Suppressor macrophage treated with lipopolysaccharide for 4 hours (primary cell): Measurements from ENCODE around the gene ENGASE.

Experiments used
- DNase-seq: peaks from one replicate; pipeline ENCODE4 v3.0.0-alpha.2; 2020

Gene ENGASE

GRCh38 chr17:79081571-79082276, 7.1 kb downstream of the ENGASE start:
- DNase-seq, result no peak

DNA sequence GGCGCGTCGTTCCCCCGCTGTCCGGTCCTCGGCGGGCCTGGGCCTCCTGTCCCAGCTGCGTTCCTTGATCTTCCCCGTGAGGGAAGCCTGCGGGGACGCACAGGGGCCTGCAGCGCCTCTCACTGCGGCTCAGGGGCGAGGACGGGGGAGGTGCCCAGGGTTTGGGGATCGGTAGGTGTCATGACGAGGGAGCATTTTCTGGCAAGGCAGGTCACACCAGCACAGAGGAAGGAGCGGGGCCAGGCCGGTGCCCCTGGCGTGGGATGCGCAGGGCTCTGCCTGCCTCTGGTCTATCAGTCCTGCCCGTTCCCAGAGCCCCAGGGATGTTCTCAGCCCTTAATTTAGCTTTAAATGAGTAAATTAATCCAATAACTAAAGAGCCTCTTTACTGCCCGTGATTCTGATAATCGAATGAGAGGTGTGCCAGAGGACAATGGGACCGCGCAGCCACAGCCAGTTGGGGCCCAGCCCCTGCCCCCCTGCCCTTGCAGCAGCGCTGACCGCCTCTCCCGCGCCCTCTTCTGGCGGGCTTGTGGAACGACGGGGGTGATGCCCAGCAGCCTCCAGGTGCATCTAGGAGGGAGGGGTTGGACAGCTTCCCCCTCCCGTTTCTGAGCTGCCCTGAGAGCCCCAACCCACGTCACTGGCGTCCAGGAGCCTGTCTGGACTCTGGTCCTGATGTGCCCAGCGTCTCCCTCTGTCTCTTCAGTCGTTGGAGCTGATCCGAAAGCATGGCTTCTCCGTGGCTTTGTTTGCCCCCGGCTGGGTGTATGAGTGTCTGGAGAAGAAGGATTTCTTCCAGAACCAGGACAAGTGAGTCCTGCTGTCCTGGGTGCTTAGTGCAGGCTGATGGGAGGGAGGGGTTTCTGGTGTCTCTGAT, 7.9 kb downstream of the ENGASE start:
- peak; percentile 56 for DNase-seq

- DNase-seq, result no peak
These were observed 8.8 kb downstream of the ENGASE start for GRCh38 chr17:79083191-79083971.

GRCh38 chr17:79084291-79085153, 9.9 kb downstream of the ENGASE start:
- no peak for DNase-seq

- no peak for DNase-seq
These were observed 10.7 kb downstream of the ENGASE start for GRCh38 chr17:79085154-79085920.

DNA sequence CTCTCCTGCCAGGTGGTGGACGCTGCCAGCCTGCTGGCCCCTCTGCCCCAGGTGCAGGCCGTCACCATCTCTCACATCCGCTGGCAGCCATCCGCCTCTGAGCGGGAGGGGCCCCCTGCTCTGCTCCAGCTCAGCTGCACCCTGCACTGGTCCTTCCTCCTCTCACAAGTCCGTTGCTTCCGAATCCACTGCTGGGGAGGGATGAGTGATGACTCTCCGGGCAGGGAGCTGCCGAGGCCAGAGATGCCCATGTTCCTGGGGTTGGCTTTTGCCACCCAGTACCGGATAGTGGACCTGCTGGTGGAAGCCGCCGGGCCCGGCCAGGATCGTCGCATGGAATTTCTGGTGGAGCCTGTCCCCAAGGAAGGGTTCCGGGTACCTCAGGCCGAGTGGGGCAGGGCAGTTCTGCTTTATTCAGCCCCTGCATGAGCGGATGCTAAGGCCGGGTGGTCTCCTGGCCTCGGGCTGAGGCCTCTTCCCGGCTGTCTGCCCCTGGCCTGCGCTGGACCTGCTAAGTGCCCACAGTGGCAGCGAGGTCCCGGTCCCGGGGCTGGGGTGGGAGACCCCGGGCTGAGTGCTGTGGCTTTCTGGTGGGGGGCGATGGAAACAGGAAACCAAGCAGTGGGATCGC, 11.4 kb downstream of the ENGASE start:
- DNase-seq, result no peak

DNA sequence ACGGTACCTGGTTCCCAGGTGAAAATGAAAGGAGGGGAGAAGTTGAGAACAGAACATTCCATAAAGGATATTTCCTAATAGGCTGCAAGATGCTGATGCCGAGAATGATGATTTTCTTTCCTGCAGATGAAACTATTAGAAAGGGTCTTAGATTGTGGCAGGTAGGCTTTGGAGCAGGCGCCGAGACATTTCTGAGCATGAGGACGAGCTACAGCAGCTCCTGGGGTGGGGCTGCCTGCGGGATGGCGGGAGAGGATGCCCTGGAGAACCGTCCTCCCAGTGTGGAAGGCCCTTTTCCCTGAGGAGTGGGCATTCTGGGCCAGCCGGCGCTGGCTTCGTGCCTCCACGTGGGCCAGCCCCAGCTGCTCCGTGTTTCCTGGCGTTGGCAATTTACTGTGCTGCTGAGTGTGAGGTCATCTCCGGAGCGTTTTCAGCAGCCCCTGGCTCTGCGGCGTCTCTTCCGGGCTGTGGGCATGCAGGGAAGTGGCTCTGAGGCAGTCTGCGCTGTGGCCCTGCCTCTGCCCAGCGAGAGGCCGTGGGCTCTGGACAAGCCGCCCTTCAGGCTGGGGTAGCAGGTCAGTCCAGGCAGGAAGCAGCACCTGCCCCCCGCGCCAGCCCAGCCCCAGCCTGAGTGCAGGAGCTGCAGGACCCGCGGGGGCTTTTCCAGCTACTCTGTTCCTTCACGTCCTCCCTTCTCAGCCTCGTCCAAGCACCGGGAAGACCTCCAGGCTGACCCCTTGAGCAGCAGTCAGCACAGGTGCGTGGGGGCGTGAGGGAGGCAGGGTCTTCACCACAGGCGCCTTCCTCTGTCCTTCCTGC, 12.2 kb downstream of the ENGASE start:
- DNase-seq, result no peak

DNA sequence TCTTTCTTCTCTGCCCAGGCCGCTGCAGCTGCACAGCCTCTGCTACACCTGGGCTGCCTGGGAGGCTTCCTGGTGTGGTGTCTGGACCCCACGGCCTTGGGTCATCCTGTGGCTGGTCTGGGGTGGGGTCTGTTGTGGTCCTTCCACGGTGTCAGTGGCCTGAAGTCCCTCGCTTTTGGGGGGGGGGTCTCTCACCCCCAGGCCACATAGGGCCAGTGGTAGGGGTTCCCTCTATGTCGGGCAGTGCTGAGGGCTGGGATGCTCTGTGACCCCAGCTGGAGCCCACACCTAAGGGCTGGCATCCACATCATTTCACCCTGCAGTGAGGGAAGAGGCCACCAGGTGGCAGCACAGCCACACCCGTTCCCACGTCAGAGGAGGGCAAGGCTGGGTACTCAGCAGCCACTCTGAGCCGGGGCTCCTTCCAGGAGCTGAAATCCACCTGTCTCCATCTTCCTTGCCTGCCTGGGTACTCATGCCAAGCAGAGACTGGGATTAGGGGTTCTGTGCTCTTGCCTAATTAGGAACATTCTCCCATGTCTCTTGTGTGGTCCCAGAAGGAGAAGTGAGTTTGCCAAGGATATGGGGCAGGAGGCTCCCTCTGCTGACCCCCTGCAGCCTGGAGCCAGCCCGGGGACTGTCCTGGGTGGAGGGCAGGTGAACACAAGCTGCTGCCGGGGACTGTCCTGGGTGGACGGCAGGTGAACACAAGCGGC, 13.0 kb downstream of the ENGASE start:
- peak; percentile 70 for DNase-seq

- DNase-seq, result no peak
These were observed 13.8 kb downstream of the ENGASE start for GRCh38 chr17:79088247-79088996.

DNA sequence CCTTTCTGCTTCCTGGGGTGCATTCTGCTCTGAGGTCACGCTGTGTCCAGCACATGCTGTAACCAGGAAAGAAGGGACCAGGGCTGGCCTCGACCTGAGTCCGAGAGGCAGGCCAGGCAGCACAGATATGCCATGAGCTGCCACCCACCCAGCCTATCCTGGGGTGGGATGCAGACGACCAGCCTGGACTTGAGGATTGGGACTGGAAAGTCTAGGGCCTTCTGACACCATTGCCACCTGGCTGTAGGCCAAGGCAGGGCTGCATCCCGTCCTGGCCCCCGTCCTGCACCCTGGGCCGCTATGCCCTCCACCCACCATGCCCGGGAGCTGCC, 14.3 kb downstream of the ENGASE start:
- no peak for DNase-seq

- no peak for DNase-seq
These were observed 15.3 kb downstream of the ENGASE start for GRCh38 chr17:79089720-79090442.

GRCh38 chr17:79090443-79091225, 16.0 kb downstream of the ENGASE start:
- DNase-seq, result no peak

DNA sequence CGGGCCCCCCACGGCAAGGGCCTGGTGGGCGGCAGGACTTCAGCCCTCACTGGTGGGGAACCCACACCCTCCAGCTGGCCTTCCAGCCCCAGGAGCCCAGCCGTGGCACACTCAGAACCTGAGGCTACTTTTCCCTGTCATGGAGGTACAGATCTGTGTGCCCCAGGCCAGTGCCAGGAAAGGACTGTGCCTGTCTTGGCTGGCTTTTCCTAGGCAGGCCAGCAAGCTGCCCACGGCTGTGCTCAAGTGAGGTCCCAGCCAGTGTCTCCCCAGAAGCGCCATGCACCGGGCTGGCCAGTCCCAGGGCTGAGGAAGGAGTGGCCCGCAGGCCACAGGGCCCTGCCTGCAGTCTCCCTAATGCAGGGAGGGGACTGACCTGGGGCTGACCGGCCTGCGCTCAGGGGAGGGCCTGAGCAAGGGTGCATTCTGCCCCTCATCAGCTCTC, 16.6 kb downstream of the ENGASE start:
- no peak for DNase-seq

- DNase-seq, result no peak
These were observed 17.9 kb downstream of the ENGASE start for GRCh38 chr17:79092567-79092966.

GRCh38 chr17:79093270-79093669, 18.6 kb downstream of the ENGASE start:
- no peak for DNase-seq

DNA sequence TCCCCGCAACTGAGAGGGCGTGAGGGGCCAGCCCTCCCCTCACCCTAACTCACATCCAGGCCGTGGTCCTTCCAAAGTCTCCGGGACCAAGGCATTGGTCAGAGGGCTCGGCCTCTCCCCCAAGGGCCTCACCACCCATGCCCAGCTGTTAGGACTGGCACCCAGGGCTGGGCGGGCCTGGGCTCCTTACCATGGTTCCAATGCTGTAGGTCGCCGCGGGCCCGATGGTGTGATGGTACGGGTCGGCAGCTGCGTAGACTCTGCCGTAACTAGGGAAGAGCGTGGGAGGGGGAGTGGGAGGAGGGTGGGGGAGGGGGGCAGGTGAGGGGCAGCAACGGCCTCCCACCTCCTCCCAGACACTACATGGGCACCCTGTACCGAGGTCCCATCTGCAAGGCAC, 19.6 kb downstream of the ENGASE start:
- DNase-seq, result no peak

GRCh38 chr17:79095345-79096055, 20.9 kb downstream of the ENGASE start:
- no peak for DNase-seq
